Measurements from ENCODE around the gene UGGT1.

DNA sequence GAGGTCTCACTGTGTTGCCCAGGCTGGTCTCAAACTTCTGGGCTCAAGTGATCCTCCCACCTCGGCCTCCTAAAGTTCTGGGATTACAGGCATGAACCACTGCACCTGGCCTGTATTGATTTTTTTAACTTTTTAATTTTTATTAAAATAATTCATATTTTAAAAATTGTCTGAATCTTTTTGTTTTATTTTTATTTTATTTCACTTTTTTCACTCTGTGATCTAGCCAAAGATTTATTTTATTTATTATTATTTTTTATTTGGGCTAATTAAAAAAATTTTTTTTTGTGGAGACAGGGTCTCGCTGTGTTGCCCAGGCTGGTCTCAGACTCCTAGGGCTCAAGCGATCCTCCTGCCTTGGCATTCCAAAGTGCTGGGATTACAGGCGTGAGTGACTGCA is 14.1 kb downstream of the UGGT1 start:
- TF ChIP-seq, protein P1, sequence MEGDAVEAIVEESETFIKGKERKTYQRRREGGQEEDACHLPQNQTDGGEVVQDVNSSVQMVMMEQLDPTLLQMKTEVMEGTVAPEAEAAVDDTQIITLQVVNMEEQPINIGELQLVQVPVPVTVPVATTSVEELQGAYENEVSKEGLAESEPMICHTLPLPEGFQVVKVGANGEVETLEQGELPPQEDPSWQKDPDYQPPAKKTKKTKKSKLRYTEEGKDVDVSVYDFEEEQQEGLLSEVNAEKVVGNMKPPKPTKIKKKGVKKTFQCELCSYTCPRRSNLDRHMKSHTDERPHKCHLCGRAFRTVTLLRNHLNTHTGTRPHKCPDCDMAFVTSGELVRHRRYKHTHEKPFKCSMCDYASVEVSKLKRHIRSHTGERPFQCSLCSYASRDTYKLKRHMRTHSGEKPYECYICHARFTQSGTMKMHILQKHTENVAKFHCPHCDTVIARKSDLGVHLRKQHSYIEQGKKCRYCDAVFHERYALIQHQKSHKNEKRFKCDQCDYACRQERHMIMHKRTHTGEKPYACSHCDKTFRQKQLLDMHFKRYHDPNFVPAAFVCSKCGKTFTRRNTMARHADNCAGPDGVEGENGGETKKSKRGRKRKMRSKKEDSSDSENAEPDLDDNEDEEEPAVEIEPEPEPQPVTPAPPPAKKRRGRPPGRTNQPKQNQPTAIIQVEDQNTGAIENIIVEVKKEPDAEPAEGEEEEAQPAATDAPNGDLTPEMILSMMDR (IDR thresholded peaks at IDR 0.05) = no peak
- TF ChIP-seq POLR2A (IDR thresholded peaks at IDR 0.05) (no peak), POLR2AphosphoS5 (IDR thresholded peaks at IDR 0.05) (no peak)
